ENCODE measurements around the gene CNTN4.

Gene CNTN4

GRCh38 chr3:2283818-2284217, 185.2 kb downstream of the CNTN4 start:
- DNase-seq: no peak

GRCh38 chr3:2300938-2301337, 202.3 kb downstream of the CNTN4 start:
- no peak for DNase-seq

- DNase-seq: no peak
Measured at GRCh38 chr3:2301361-2301760, 202.7 kb downstream of the CNTN4 start.

GRCh38 chr3:2303566-2303965, 204.9 kb downstream of the CNTN4 start:
- peak; percentile 42 for DNase-seq

- no peak for DNase-seq
Measured at GRCh38 chr3:2311022-2311421, 212.4 kb downstream of the CNTN4 start.

GRCh38 chr3:2317521-2317920, 218.9 kb downstream of the CNTN4 start:
- no peak for DNase-seq

GRCh38 chr3:2334921-2335320, 236.3 kb downstream of the CNTN4 start:
- no peak for DNase-seq

- no peak for DNase-seq
Measured at GRCh38 chr3:2343031-2343682, 244.5 kb downstream of the CNTN4 start.

- no peak for DNase-seq
Measured at GRCh38 chr3:2352134-2352762, 253.6 kb downstream of the CNTN4 start.

- DNase-seq: no peak
Measured at GRCh38 chr3:2354702-2355101, 256.0 kb downstream of the CNTN4 start.

GRCh38 chr3:2356298-2356950, 257.8 kb downstream of the CNTN4 start:
- no peak for DNase-seq

- DNase-seq: no peak
Measured at GRCh38 chr3:2360815-2361214, 262.1 kb downstream of the CNTN4 start.

GRCh38 chr3:2362122-2362521, 263.5 kb downstream of the CNTN4 start:
- DNase-seq: no peak

GRCh38 chr3:2363854-2364253, 265.2 kb downstream of the CNTN4 start:
- no peak for DNase-seq

GRCh38 chr3:2370317-2370716, 271.7 kb downstream of the CNTN4 start:
- DNase-seq: no peak

- DNase-seq: no peak
Measured at GRCh38 chr3:2372306-2372705, 273.6 kb downstream of the CNTN4 start.

- DNase-seq: no peak
Measured at GRCh38 chr3:2375376-2375775, 276.7 kb downstream of the CNTN4 start.

- no peak for DNase-seq
Measured at GRCh38 chr3:2377281-2377680, 278.6 kb downstream of the CNTN4 start.

GRCh38 chr3:2390926-2391532, 292.4 kb downstream of the CNTN4 start:
- DNase-seq: no peak

GRCh38 chr3:2391896-2392295, 293.2 kb downstream of the CNTN4 start:
- DNase-seq: no peak

GRCh38 chr3:2392981-2393380, 294.3 kb downstream of the CNTN4 start:
- no peak for DNase-seq

GRCh38 chr3:2415083-2415482, 316.4 kb downstream of the CNTN4 start:
- DNase-seq: no peak

- no peak for DNase-seq
Measured at GRCh38 chr3:2420919-2421318, 322.3 kb downstream of the CNTN4 start.

- DNase-seq: no peak
Measured at GRCh38 chr3:2423143-2423542, 324.5 kb downstream of the CNTN4 start.
